ENCODE results near the gene MSX1. TPM values are rescaled to one million over a fixed set of nuclear protein-coding genes. Genes with fewer than 3 reads are reported as not detected.

Gene MSX1
- total and polyA plus RNA-seq, 2 of the 13 experiments (the other 11 are each of a cell fraction or from before 2014, with no cell fraction given), result 12.1 to 14.9 TPM

DNA sequence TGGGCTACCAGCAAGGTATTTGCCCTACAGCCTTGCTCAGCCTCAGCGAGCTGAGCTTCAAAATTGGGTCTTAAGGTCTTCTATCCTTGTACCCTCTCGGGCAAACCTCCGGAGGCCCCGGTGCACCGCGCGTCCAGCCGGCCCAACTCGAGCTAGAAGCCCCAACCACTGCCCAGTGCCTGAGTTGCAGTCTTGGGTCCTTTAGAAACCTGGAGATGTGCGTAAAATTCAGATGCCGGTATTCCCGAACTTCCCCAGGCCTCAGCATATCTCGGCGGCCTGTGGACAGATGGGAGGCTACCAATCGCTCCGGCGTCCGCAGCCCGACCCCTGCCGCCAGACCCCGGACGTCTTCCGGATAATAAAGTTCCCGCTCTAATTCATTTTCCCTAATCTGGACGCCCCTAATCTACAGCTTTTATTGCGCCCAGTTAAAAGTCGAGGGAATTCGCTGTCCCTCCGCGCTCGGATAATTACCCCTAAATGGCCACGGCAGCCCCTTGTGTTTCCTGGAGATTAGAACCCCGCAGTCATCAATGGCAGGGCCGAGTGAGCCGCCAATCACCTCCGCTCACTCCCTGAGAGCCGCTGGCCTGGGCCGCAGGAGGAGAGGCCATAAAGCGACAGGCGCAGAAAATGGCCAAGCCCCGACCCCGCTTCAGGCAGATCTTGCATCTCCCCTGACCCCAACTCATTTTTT is 1.5 kb upstream of the MSX1 start:
- Histone ChIP-seq H3K9me3 (ENCODE audit: low read length) (no peaks in the 10 kb centered on the region), H3K4me1 (ENCODE audit: insufficient read depth, low read length) (peaks cover 13% of the 10 kb centered on the region), H3K36me3 (replicated peaks in 1 of 2; ENCODE audit: control insufficient read depth in 1 of 2, insufficient read depth in 2 of 2, low read length in 2 of 2) (peaks cover 3 to 12% of the 10 kb centered on the region in 2 experiments; a peak in 4 of 5 replicates), H3K4me3 (replicated peaks in 1 of 3; ENCODE audit: insufficient read depth in 1 of 3, low read depth in 2 of 3, low read length in 3 of 3) (no peak overlapping the region), H3K4me2 (ENCODE audit: low read depth, low read length) (no peak overlapping the region), H4K20me1 (ENCODE audit: insufficient read depth, low read length) (peaks cover 10% of the 10 kb centered on the region; the same call in 1 of the 2 replicates), H2AFZ (ENCODE audit: low read length) (no peak overlapping the region), H3K9ac (ENCODE audit: insufficient read depth, low read depth, low read length) (no peak overlapping the region), H3K27ac (ENCODE audit: extremely low read length, insufficient read depth, low read length) (no peak overlapping the region), H3K79me2 (ENCODE audit: insufficient read depth, low read length) (peaks cover 14% of the 10 kb centered on the region), H3K27me3 (ENCODE audit: control insufficient read depth in 1 of 2, insufficient read depth in 2 of 2, low read length in 2 of 2) (no peaks in the 10 kb centered on the region; a peak in 1 of 5 replicates)
- ChIA-PET CTCF (ENCODE audit: low intra/inter-chr PET ratio, low total read pairs) (no interaction called here), POLR2A (no interaction called here)
- no peak for FAIRE-seq
- 96% methylated on average over 33 of the region's 42 CpGs for WGBS (ENCODE audit: low lambda C conversion rate)
- TF ChIP-seq KLF15 (CRISPR knock-in tag; IDR thresholded peaks at IDR 0.05; ENCODE audit: borderline replicate concordance) (no peak), MIER2 (CRISPR knock-in tag; IDR thresholded peaks at IDR 0.05) (no peak), HMG20B (CRISPR knock-in tag; conservative IDR thresholded peaks at IDR 0.05) (no peak), HOXA7 (CRISPR knock-in tag; IDR thresholded peaks at IDR 0.05) (no peak), HNRNPUL1 (IDR thresholded peaks at IDR 0.05; ENCODE audit: low read depth, low read length) (no peak)
- DNase-seq (ENCODE audit: low spot score), result no peak
- ATAC-seq, result no peak
- in situ Hi-C loops (cut with HindIII; ENCODE audit: extremely low pct_ligation_motif_present, low pct_unique_long_range_greater_than_20kb) (loop anchor here (5.0 kb wide), 1 partner anchor 166 kb away; no protein-coding TSS in a partner anchor), intact Hi-C loops (cut with micrococcal nuclease; ENCODE audit: unreplicated experiment) (loop anchor here (2.0 kb wide), 1 partner anchor 217 kb away; no protein-coding TSS in a partner anchor)
- no TSS peak for BruUV-seq (replicated peaks)

DNA sequence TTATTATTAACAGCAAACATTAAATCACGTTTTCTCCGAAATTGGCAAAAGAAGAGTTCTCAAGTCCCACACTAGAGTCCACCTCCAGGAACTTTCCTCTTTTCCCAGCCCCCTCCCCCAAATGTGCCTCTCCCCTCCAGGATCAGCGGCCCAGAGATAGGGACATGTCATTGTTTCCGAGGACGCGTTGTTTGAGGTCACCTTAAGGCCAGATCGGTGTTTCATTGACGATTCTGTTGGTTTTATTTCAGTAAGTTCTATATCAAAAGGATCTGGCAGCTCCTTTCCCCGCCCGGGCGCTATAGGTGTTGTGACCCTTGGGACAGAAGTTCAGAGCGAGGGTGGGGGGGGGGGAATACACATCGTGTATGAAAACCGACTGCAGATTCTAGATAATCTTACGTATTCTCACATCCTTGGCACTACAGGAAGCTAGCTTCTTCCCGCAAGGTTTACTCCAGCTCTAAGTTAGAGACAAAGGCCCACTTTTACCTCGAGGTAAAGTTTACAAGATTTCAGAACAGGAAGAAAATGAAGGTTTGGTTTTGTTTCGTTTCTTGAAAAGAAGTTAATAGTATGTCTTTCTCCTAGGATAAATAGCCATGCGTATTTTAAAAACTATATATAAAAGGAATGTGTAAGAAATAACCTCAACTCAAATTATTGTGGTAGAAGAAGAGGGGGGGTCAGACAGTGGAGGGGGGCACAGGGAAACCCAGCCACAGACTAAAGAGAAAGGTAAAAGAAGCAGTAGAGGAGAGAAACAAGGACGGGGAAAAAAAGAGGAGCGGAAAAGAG is 739 bp upstream of the MSX1 start:
- DNase-seq (ENCODE audit: low spot score), result no peak
- WGBS (ENCODE audit: low lambda C conversion rate), result 65% methylated on average over 21 of the region's 21 CpGs
- Histone ChIP-seq H3K9me3 (ENCODE audit: low read length) (no peaks in the 10 kb centered on the region), H2AFZ (ENCODE audit: low read length) (peak overlapping the region; percentile 49), H3K4me3 (replicated peaks in 1 of 3; ENCODE audit: insufficient read depth in 1 of 3, low read depth in 2 of 3, low read length in 3 of 3) (peak overlapping the region; percentile 60 to 97 (median 68)), H3K27ac (ENCODE audit: extremely low read length, insufficient read depth, low read length) (peak overlapping the region; percentile 25), H3K9ac (ENCODE audit: insufficient read depth, low read depth, low read length) (peak overlapping the region; percentile 93), H3K36me3 (replicated peaks in 1 of 2; ENCODE audit: control insufficient read depth in 1 of 2, insufficient read depth in 2 of 2, low read length in 2 of 2) (peaks cover 4 to 16% of the 10 kb centered on the region in 2 experiments; a peak in 4 of 5 replicates), H4K20me1 (ENCODE audit: insufficient read depth, low read length) (peaks cover 10% of the 10 kb centered on the region; the same call in 1 of the 2 replicates), H3K27me3 (ENCODE audit: control insufficient read depth in 1 of 2, insufficient read depth in 2 of 2, low read length in 2 of 2) (no peaks in the 10 kb centered on the region; a peak in 1 of 5 replicates), H3K4me1 (ENCODE audit: insufficient read depth, low read length) (peaks cover 13% of the 10 kb centered on the region), H3K79me2 (ENCODE audit: insufficient read depth, low read length) (peaks cover 14% of the 10 kb centered on the region), H3K4me2 (ENCODE audit: low read depth, low read length) (peak overlapping the region; percentile 69)
- no peak for ATAC-seq
- POLR2A ChIA-PET, result no interaction called here
- in situ Hi-C loops (cut with HindIII; ENCODE audit: extremely low pct_ligation_motif_present, low pct_unique_long_range_greater_than_20kb), result loop anchor here (5.0 kb wide), 1 partner anchor 166 kb away; no protein-coding TSS in a partner anchor
- TF ChIP-seq, protein P1, sequence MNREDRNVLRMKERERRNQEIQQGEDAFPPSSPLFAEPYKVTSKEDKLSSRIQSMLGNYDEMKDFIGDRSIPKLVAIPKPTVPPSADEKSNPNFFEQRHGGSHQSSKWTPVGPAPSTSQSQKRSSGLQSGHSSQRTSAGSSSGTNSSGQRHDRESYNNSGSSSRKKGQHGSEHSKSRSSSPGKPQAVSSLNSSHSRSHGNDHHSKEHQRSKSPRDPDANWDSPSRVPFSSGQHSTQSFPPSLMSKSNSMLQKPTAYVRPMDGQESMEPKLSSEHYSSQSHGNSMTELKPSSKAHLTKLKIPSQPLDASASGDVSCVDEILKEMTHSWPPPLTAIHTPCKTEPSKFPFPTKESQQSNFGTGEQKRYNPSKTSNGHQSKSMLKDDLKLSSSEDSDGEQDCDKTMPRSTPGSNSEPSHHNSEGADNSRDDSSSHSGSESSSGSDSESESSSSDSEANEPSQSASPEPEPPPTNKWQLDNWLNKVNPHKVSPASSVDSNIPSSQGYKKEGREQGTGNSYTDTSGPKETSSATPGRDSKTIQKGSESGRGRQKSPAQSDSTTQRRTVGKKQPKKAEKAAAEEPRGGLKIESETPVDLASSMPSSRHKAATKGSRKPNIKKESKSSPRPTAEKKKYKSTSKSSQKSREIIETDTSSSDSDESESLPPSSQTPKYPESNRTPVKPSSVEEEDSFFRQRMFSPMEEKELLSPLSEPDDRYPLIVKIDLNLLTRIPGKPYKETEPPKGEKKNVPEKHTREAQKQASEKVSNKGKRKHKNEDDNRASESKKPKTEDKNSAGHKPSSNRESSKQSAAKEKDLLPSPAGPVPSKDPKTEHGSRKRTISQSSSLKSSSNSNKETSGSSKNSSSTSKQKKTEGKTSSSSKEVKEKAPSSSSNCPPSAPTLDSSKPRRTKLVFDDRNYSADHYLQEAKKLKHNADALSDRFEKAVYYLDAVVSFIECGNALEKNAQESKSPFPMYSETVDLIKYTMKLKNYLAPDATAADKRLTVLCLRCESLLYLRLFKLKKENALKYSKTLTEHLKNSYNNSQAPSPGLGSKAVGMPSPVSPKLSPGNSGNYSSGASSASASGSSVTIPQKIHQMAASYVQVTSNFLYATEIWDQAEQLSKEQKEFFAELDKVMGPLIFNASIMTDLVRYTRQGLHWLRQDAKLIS (CRISPR knock-in tag; IDR thresholded peaks at IDR 0.05), result no peak
- TF ChIP-seq FOXA3 (CRISPR knock-in tag; IDR thresholded peaks at IDR 0.05) (no peak), KDM5B (CRISPR knock-in tag; IDR thresholded peaks at IDR 0.05; ENCODE audit: borderline replicate concordance) (no peak), FOXK1 (CRISPR knock-in tag; IDR thresholded peaks at IDR 0.05; ENCODE audit: borderline replicate concordance, low read depth) (no peak), ZNF558 (CRISPR knock-in tag; IDR thresholded peaks at IDR 0.05; ENCODE audit: borderline replicate concordance) (no peak)
- CTCF ChIA-PET (ENCODE audit: low intra/inter-chr PET ratio, low total read pairs), result no interaction called here
- intact Hi-C loops (cut with micrococcal nuclease; ENCODE audit: unreplicated experiment), result loop anchor here (2.0 kb wide), 1 partner anchor 218 kb away; no protein-coding TSS in a partner anchor
- FAIRE-seq, result peak; percentile 37
- BruUV-seq (replicated peaks), result TSS peak; percentile 74
